Fibroblast of lung (primary cell): ENCODE measurements around the gene B3GLCT.

Experiments
- CTCF ChIP-seq, 2 donors: IDR thresholded peaks in 1 of 2; conservative IDR thresholded peaks in 1 of 2; 1 replicate in 1 of 2; 2 replicates in 1 of 2; pipeline ENCODE4 v1.5.1; 2011 to 2012; ENCODE audit warnings: low read length in 2 of 2, control low read depth in 1 of 2, inconsistent platforms in 1 of 2, low read depth in 1 of 2, mild to moderate bottlenecking in 1 of 2
- EZH2 ChIP-seq: IDR thresholded peaks from 2 replicates; pipeline ENCODE4 v1.5.1; 2012; ENCODE audit warnings: low read length, control low read depth, mild to moderate bottlenecking; ENCODE audit errors: missing control alignments

- TF ChIP-seq CTCF (conservative IDR thresholded peaks at IDR 0.05 in 1 of 2, IDR thresholded peaks at IDR 0.05 in 1 of 2; ENCODE audit: low read depth in 1 of 2, low read length in 2 of 2) (no peak), EZH2 (no peak)
These were observed 134.8 kb downstream of the B3GLCT start for GRCh38 chr13:31334547-31334946.
